ENCODE measurements around the gene EMID1.
A peak's percentile ranks its signal among the peaks of the same experiment; 100 is the strongest.

EMID1 gene

DNA sequence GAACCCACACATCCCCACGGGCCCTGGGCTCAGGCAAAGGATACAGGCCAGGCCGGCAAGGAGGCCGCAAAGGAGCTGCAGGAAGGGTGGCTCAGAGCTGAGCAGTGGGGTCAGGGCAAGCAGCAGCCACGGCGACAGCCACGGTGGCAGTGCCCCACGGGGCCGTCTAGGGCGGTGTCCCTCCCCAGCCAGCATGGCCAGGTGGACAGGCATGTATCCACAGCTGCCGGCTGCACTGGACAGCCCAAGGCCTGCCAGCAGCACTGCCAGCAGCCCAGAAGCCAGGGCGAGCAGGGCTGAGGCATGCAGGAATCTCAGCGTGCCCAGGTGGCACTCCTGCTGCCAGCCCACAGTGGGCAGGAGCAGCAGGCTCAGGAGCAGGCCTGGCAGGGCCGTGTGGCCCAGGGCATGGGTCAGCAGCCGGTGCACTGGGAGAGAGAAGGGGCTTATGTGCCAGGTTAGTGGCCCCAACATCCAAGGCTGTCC is 58.1 kb downstream of the EMID1 start:
- ATAC-seq (ENCODE audit: insufficient read depth, low read depth): no peak
- H3K27ac ChIP-seq (ENCODE audit: low read length): no peak overlapping the region; the same call in 1 of the 2 replicates
- H3K36me3 ChIP-seq (ENCODE audit: insufficient read depth, low read length): peaks cover 61% of the 10 kb centered on the region

DNA sequence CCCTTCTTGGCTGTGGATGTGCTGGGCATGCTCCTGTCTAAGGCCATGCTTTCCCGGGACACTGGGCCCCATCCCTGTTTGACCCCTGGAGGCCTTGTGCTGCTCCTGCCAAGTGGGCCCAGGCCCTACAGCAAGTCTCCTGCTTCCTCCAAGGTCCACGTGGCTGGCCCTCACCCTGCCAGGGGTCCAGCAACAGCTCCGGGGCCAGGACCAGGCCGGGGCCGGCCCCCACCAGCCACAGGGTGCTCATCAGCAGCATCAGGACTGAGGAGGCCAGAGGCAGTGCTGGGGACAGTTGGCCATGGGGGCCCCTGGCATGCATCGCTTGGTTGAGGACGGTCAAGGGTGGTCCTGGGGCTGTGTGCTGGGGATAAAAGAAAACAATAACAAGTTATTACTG is 59.6 kb downstream of the EMID1 start:
- Histone ChIP-seq H4K20me1 (ENCODE audit: insufficient read depth, low read length) (peaks cover 28% of the 10 kb centered on the region), H3K79me2 (ENCODE audit: insufficient read depth, low read length) (peaks cover 52% of the 10 kb centered on the region), H3K36me3 (ENCODE audit: insufficient read depth, low read length) (peaks cover 61% of the 10 kb centered on the region)

More for the DNA sequence above, 58.1 kb downstream of the EMID1 start:
- Histone ChIP-seq H2AFZ (ENCODE audit: low read depth, low read length) (no peak overlapping the region), H3K79me2 (ENCODE audit: insufficient read depth, low read length) (peaks cover 37% of the 10 kb centered on the region), H3K4me2 (ENCODE audit: insufficient read depth, low read length) (no peak overlapping the region), H3K27me3 (ENCODE audit: insufficient read depth, low read length, poor library complexity) (no peaks in the 10 kb centered on the region), H3K4me1 (ENCODE audit: insufficient read depth, low read length) (peaks cover 17% of the 10 kb centered on the region), H4K20me1 (ENCODE audit: insufficient read depth, low read length) (peaks cover 16% of the 10 kb centered on the region), H3K9ac (ENCODE audit: low read depth, low read length) (no peak overlapping the region), H3K9me3 (ENCODE audit: insufficient read depth, low read length, severe bottlenecking) (no peaks in the 10 kb centered on the region), H3K4me3 (ENCODE audit: low read depth in 1 of 2, low read length in 2 of 2) (no peak overlapping the region)
- TF ChIP-seq EZH2 (IDR thresholded peaks at IDR 0.05; ENCODE audit: borderline replicate concordance, low read depth, low read length, severe bottlenecking): no peak
- TF ChIP-seq, protein P1, sequence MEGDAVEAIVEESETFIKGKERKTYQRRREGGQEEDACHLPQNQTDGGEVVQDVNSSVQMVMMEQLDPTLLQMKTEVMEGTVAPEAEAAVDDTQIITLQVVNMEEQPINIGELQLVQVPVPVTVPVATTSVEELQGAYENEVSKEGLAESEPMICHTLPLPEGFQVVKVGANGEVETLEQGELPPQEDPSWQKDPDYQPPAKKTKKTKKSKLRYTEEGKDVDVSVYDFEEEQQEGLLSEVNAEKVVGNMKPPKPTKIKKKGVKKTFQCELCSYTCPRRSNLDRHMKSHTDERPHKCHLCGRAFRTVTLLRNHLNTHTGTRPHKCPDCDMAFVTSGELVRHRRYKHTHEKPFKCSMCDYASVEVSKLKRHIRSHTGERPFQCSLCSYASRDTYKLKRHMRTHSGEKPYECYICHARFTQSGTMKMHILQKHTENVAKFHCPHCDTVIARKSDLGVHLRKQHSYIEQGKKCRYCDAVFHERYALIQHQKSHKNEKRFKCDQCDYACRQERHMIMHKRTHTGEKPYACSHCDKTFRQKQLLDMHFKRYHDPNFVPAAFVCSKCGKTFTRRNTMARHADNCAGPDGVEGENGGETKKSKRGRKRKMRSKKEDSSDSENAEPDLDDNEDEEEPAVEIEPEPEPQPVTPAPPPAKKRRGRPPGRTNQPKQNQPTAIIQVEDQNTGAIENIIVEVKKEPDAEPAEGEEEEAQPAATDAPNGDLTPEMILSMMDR (IDR thresholded peaks at IDR 0.05; ENCODE audit: borderline replicate concordance, extremely low read depth, low read length, poor library complexity, severe bottlenecking): no peak
- DNase-seq: no peak

DNA sequence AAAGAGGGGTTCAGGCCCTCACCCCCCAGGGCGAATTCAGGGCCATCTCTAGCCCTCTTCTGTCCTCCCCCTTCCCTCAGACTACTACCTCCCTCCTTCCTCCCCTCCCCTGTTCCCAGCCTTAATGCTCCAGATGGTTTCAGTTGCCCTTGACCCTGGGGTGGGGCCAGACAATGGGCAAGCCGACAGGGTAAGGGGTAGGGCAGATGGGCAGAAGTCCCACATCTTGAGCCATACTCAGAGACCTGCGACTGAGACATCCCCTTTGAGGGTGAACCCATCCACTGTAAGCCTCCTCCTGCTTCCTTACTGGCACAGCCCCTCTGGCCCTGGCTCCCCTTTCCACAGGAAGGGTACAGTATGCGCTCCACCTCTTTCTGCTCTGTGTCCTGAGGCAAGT is 60.2 kb downstream of the EMID1 start:
- H3K4me3 ChIP-seq (ENCODE audit: low read depth in 1 of 2, low read length in 2 of 2): peak overlapping the region in 1 of 2 experiments; percentile 86; a peak in 2 of 4 replicates
- no peaks in the 10 kb centered on the region for H3K27me3 ChIP-seq (ENCODE audit: insufficient read depth, low read length, poor library complexity)
- H3K4me2 ChIP-seq (ENCODE audit: insufficient read depth, low read length): peak overlapping the region; percentile 74
- H3K9ac ChIP-seq (ENCODE audit: low read depth, low read length): peak overlapping the region; percentile 97
- no peak for DNase-seq
- peaks cover 58% of the 10 kb centered on the region for H3K79me2 ChIP-seq (ENCODE audit: insufficient read depth, low read length)
- H3K36me3 ChIP-seq (ENCODE audit: insufficient read depth, low read length): peaks cover 61% of the 10 kb centered on the region
- H3K9me3 ChIP-seq (ENCODE audit: insufficient read depth, low read length, severe bottlenecking): no peaks in the 10 kb centered on the region
- H3K27ac ChIP-seq (ENCODE audit: low read length): peak overlapping the region; percentile 100
- no peak overlapping the region for H2AFZ ChIP-seq (ENCODE audit: low read depth, low read length)
- ATAC-seq (ENCODE audit: insufficient read depth, low read depth): no peak
- peaks cover 35% of the 10 kb centered on the region for H4K20me1 ChIP-seq (ENCODE audit: insufficient read depth, low read length)
- H3K4me1 ChIP-seq (ENCODE audit: insufficient read depth, low read length): peaks cover 35% of the 10 kb centered on the region
- TF ChIP-seq EZH2 (IDR thresholded peaks at IDR 0.05; ENCODE audit: borderline replicate concordance, low read depth, low read length, severe bottlenecking): no peak
- TF ChIP-seq, protein P1 (IDR thresholded peaks at IDR 0.05; ENCODE audit: borderline replicate concordance, extremely low read depth, low read length, poor library complexity, severe bottlenecking): no peak

More for the DNA sequence above, 59.6 kb downstream of the EMID1 start:
- ATAC-seq (ENCODE audit: insufficient read depth, low read depth) (no peak), DNase-seq (no peak)
- Histone ChIP-seq H3K27ac (ENCODE audit: low read length) (no peak overlapping the region), H3K9ac (ENCODE audit: low read depth, low read length) (no peak overlapping the region), H3K27me3 (ENCODE audit: insufficient read depth, low read length, poor library complexity) (no peaks in the 10 kb centered on the region), H3K4me3 (ENCODE audit: low read depth in 1 of 2, low read length in 2 of 2) (no peak overlapping the region), H3K4me2 (ENCODE audit: insufficient read depth, low read length) (peak overlapping the region; percentile 74; the same call in 1 of the 2 replicates), H3K9me3 (ENCODE audit: insufficient read depth, low read length, severe bottlenecking) (no peaks in the 10 kb centered on the region), H3K4me1 (ENCODE audit: insufficient read depth, low read length) (peaks cover 29% of the 10 kb centered on the region), H2AFZ (ENCODE audit: low read depth, low read length) (no peak overlapping the region)
- TF ChIP-seq EZH2 (IDR thresholded peaks at IDR 0.05; ENCODE audit: borderline replicate concordance, low read depth, low read length, severe bottlenecking): no peak
- TF ChIP-seq, protein P1 (IDR thresholded peaks at IDR 0.05; ENCODE audit: borderline replicate concordance, extremely low read depth, low read length, poor library complexity, severe bottlenecking): no peak

Measured in DND-41 (cell line).